Ovary (tissue), 9 donors: ENCODE results near the gene ARHGEF17. TPM values are rescaled to one million over a fixed set of nuclear protein-coding genes. Genes with fewer than 3 reads are reported as not detected.

Experiments used
- DNase-seq, 5 donors: peaks; one replicate each; pipeline ENCODE4 v3.0.0-alpha.2; 2019 to 2020
- H3K27ac ChIP-seq, 2 donors: fragments of 200-600 bp; one replicate each; pipeline versions ENCODE4 v1.5.1 to v1.8.0; 2019 to 2022
- H3K27me3 ChIP-seq: fragments of 200-600 bp; one replicate; pipeline ENCODE4 v1.8.0; 2022
- H3K36me3 ChIP-seq: fragments of 200-600 bp; sonication (generic); one replicate; pipeline ENCODE4 v1.5.1; 2019
- H3K4me1 ChIP-seq: one replicate; pipeline ENCODE4 v1.8.1; 2013; ENCODE audit warnings: mild to moderate bottlenecking, moderate library complexity; ENCODE audit not compliant: insufficient read depth
- H3K4me3 ChIP-seq: fragments of 200-600 bp; sonication (generic); one replicate; pipeline ENCODE4 v1.5.1; 2017
- H3K9me3 ChIP-seq, 2 donors: fragments of 200-600 bp in 1 of 2; sonication (generic) in 1 of 2; one replicate each; pipeline versions ENCODE4 v1.5.1 to v1.8.1; 2013 to 2019; ENCODE audit warnings: mild to moderate bottlenecking in 1 of 2, moderate library complexity in 1 of 2
- CTCF ChIP-seq, 3 donors: fragments of 450-650 bp in 2 of 3; fragments of 200-600 bp in 1 of 3; IDR thresholded peaks; one replicate each; pipeline versions ENCODE4 v1.5.1 to v1.8.0; 2016 to 2022; ENCODE audit warnings: antibody characterized with exemption in 3 of 3, mild to moderate bottlenecking in 1 of 3
- EP300 ChIP-seq: sonication (generic); formaldehyde crosslinking; IDR thresholded peaks from one replicate; pipeline ENCODE4 v1.6.1; 2017; ENCODE audit warnings: antibody characterized with exemption
- POLR2A ChIP-seq: fragments of 450-650 bp; IDR thresholded peaks from one replicate; pipeline ENCODE4 v1.6.1; 2017; ENCODE audit warnings: antibody characterized with exemption, mild to moderate bottlenecking, moderate library complexity
- WGBS, 3 donors: extraction: QIAGEN DNeasy Blood & Tissue Kit in 1 of 3; methylation state at CpG; one replicate each; pipeline versions ENCODE4 v1.1.5 to v1.1.7; 2013 to 2017; 5-methylcytosine and 5-hydroxymethylcytosine counted together
- intact Hi-C, 4 donors: fragments of 100-400 bp; cut with DNase I; formaldehyde crosslinking; loops; one replicate each; pipeline versions ENCODE4 v1.11.0 to v1.15.1; 2022 to 2023
- polyA plus RNA-seq, 2 donors: library from polyadenylated mRNA; stranded (reverse); fragments of 200-250 nt in 1 of 2; fragments of 350-450 nt in 1 of 2; fragmentation: Illumina TruSeq in 1 of 2; extraction: RNeasy Lipid Tissue Mini Kit (QIAGEN cat#74804) in 1 of 2; gene quantifications; one replicate each; pipeline ENCODE4 v1.2.3, GENCODE V29; 2013 to 2014
- total RNA-seq, 7 donors: library from RNA; depleted of rRNA in 2 of 7; stranded (reverse); fragments of >200 nt in 2 of 7; fragmentation: NEBNext Ultra II Directional in 3 of 7; extraction: Animal tissue kit (Norgen Biotek cat#: 25700) in 3 of 7; gene quantifications; one replicate each; pipeline versions ENCODE4 v1.1.0 to v1.2.4, GENCODE V29; 2016 to 2023
- donor health status: DM: no; HTN: no; CAD: no; lungs with moderate emphysema.
- donor health status: DM: no; HTN: no; CAD: no.
- donor health status: Bipolar disorder and iron deficiency.
- donor health status: DM: yes; HTN: yes; CAD: no.
- donor health status: DM: no; HTN: no; CAD: no.
- donor health status: DM: yes; HTN: yes; CAD: no.

ARHGEF17 gene
- total and polyA plus RNA-seq, 9 donors = 21.0 to 83.8 (median 46.0) TPM

GRCh38 chr11:73343076-73343873, 35.2 kb downstream of the ARHGEF17 start:
- H3K27me3 ChIP-seq = no peaks in the 10 kb centered on the region
- H3K4me3 ChIP-seq = peak overlapping the region; percentile 38
- no peaks in the 10 kb centered on the region for H3K9me3 ChIP-seq
- intact Hi-C loops = no loop called here
- H3K36me3 ChIP-seq = no peaks in the 10 kb centered on the region
- DNase-seq = no peak
- 33 to 42% (median 39%) methylated on average over 29 to 40 of the region's 40 CpGs for WGBS, 3 donors
- no peak overlapping the region for H3K27ac ChIP-seq
- TF ChIP-seq CTCF (IDR thresholded peaks at IDR 0.05) (no peak), POLR2A (no peak), EP300 (no peak)
- H3K4me1 ChIP-seq = peaks cover 10% of the 10 kb centered on the region

- TF ChIP-seq POLR2A (no peak), CTCF (IDR thresholded peaks at IDR 0.05) (no peak), EP300 (no peak)
- Histone ChIP-seq H3K27ac (no peak overlapping the region), H3K36me3 (no peaks in the 10 kb centered on the region), H3K4me3 (no peak overlapping the region), H3K9me3 (no peaks in the 10 kb centered on the region), H3K27me3 (no peaks in the 10 kb centered on the region), H3K4me1 (peaks cover 10% of the 10 kb centered on the region)
- DNase-seq = no peak
- WGBS, 3 donors = 60 to 71% (median 70%) methylated on average over 19 to 20 of the region's 20 CpGs
- intact Hi-C loops = no loop called here
Observed at GRCh38 chr11:73344191-73344607, 36.1 kb downstream of the ARHGEF17 start.

- intact Hi-C loops = no loop called here
- no peak for DNase-seq
- no peaks in the 10 kb centered on the region for H3K9me3 ChIP-seq
- peaks cover 10% of the 10 kb centered on the region for H3K4me1 ChIP-seq
- WGBS, 3 donors = 82 to 91% (median 90%) methylated on average over 5 of the region's 5 CpGs
- TF ChIP-seq POLR2A (no peak), EP300 (no peak), CTCF (IDR thresholded peaks at IDR 0.05) (no peak)
- no peaks in the 10 kb centered on the region for H3K27me3 ChIP-seq
- no peak overlapping the region for H3K27ac ChIP-seq
- no peak overlapping the region for H3K4me3 ChIP-seq
- H3K36me3 ChIP-seq = no peaks in the 10 kb centered on the region
Observed at GRCh38 chr11:73345481-73346160, 37.5 kb downstream of the ARHGEF17 start.

GRCh38 chr11:73346186-73346935, 38.3 kb downstream of the ARHGEF17 start:
- no peaks in the 10 kb centered on the region for H3K36me3 ChIP-seq
- TF ChIP-seq EP300 = no peak
- no peak for TF ChIP-seq CTCF (IDR thresholded peaks at IDR 0.05)
- no peak for TF ChIP-seq POLR2A
- H3K27me3 ChIP-seq = no peaks in the 10 kb centered on the region
- no peaks in the 10 kb centered on the region for H3K9me3 ChIP-seq
- intact Hi-C loops = no loop called here
- H3K4me3 ChIP-seq = no peak overlapping the region
- H3K4me1 ChIP-seq = peaks cover 10% of the 10 kb centered on the region
- no peak overlapping the region for H3K27ac ChIP-seq
- 77 to 83% (median 79%) methylated on average over 10 of the region's 10 CpGs for WGBS, 3 donors
- DNase-seq = no peak
